Measurements from ENCODE around the gene GNB1.
A peak's percentile ranks its signal among the peaks of the same experiment; 100 is the strongest.

The GNB1 gene

DNA sequence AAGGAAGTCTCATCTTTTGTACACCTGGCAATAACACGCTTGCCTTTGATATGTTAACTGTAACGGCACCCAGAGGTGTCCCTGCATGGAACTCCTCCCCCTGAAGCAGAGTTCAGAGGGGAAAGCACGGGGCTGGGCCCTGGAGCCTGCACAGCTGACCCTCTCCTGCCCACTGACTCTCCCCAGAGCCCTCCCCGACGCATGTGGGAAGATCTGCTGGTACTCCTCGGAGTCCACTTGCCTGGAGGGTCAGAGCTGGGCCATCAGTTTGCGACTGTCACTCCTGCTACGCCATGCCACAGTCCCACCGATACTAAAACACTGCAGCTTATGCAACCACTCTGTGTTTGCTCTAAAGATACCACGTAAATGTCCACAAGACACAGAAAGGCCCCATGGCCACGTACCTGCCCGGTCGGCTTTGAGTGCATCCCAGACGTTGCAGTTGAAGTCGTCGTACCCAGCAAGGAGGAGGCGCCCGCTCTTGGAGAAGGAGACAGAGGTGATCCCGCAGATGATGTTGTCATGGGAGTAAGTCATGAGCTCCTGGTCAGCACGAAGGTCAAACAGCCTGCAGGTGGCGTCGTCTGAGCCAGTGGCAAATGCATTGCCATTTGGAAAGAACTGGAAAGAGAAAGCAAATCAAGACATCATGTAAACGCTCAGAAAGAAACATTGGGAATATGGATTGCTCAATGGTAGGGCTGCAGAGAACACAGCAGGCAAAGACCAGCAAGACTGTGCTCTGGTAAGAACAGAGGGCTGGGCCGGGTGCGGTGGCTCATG, 102.0 kb downstream of the GNB1 start:
- Histone ChIP-seq H2BK15ac (replicated peaks; ENCODE audit: low read depth) (no peak overlapping the region), H3K79me1 (ENCODE audit: low read length) (peaks cover 8% of the 10 kb centered on the region), H3K27ac (ENCODE audit: low read depth, low read length) (no peak overlapping the region), H3K4ac (ENCODE audit: low read depth, low read length) (no peak overlapping the region), H2BK5ac (ENCODE audit: low read length) (no peak overlapping the region), H3K4me1 (ENCODE audit: control insufficient read depth, low read depth, low read length) (no peaks in the 10 kb centered on the region), H3K4me2 (ENCODE audit: low read length) (no peak overlapping the region), H3K23ac (ENCODE audit: low read length) (no peak overlapping the region), H3K27me3 (ENCODE audit: insufficient read depth, low read length, poor library complexity) (no peaks in the 10 kb centered on the region), H3K79me2 (ENCODE audit: control insufficient read depth, insufficient read depth, low read length) (no peaks in the 10 kb centered on the region), H3K18ac (ENCODE audit: low read length) (no peak overlapping the region), H2AK5ac (ENCODE audit: low read length) (no peak overlapping the region), H3K4me3 (ENCODE audit: low read length) (no peak overlapping the region), H3K36me3 (ENCODE audit: control insufficient read depth, insufficient read depth, low read length) (peaks cover 30% of the 10 kb centered on the region), H2BK120ac (ENCODE audit: low read depth, low read length) (no peak overlapping the region), H4K5ac (ENCODE audit: low read length) (no peak overlapping the region), H3K56ac (ENCODE audit: low read length) (no peak overlapping the region), H3K9ac (ENCODE audit: low read length) (no peak overlapping the region), H4K8ac (ENCODE audit: low read depth, low read length) (no peak overlapping the region)
- no CpG with 5 or more reads among the region's 25 CpGs for WGBS (ENCODE audit: extremely low coverage, insufficient coverage, low lambda C conversion rate)
- DNase-seq = peak; percentile 64

DNA sequence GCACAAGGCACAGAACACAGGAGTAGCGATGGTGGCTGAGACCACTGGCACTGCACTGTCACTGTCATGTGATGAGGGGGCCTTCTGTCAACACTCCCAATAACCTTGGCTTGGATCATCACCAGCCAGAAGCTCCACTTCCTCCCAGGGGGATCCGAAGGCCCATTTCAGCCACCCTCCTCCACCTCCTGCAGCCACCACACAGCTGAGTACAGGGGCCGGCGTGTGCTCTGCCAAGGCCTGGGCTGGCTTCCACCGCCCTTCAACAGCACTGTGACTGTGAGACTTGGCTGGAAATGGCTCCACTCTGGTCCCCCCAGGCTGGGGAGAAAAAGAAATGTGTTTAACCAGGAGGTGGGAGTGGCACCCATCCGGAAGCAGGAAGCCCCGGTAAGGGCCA, 102.8 kb downstream of the GNB1 start:
- Histone ChIP-seq H3K27ac (ENCODE audit: low read depth, low read length) (no peak overlapping the region), H3K18ac (ENCODE audit: low read length) (no peak overlapping the region), H3K27me3 (ENCODE audit: insufficient read depth, low read length, poor library complexity) (no peaks in the 10 kb centered on the region), H4K5ac (ENCODE audit: low read length) (no peak overlapping the region), H3K4ac (ENCODE audit: low read depth, low read length) (no peak overlapping the region), H3K23ac (ENCODE audit: low read length) (no peak overlapping the region), H2BK5ac (ENCODE audit: low read length) (no peak overlapping the region), H3K79me1 (ENCODE audit: low read length) (peaks cover 2% of the 10 kb centered on the region), H2BK15ac (replicated peaks; ENCODE audit: low read depth) (no peak overlapping the region), H4K8ac (ENCODE audit: low read depth, low read length) (no peak overlapping the region), H3K56ac (ENCODE audit: low read length) (no peak overlapping the region), H2BK120ac (ENCODE audit: low read depth, low read length) (no peak overlapping the region), H3K9ac (ENCODE audit: low read length) (no peak overlapping the region), H2AK5ac (ENCODE audit: low read length) (no peak overlapping the region), H3K4me1 (ENCODE audit: control insufficient read depth, low read depth, low read length) (no peaks in the 10 kb centered on the region), H3K4me3 (ENCODE audit: low read length) (no peak overlapping the region), H3K4me2 (ENCODE audit: low read length) (no peak overlapping the region), H3K36me3 (ENCODE audit: control insufficient read depth, insufficient read depth, low read length) (peaks cover 24% of the 10 kb centered on the region), H3K79me2 (ENCODE audit: control insufficient read depth, insufficient read depth, low read length) (no peaks in the 10 kb centered on the region)
- no CpG with 5 or more reads among the region's 7 CpGs for WGBS (ENCODE audit: extremely low coverage, insufficient coverage, low lambda C conversion rate)
- no peak for DNase-seq

DNA sequence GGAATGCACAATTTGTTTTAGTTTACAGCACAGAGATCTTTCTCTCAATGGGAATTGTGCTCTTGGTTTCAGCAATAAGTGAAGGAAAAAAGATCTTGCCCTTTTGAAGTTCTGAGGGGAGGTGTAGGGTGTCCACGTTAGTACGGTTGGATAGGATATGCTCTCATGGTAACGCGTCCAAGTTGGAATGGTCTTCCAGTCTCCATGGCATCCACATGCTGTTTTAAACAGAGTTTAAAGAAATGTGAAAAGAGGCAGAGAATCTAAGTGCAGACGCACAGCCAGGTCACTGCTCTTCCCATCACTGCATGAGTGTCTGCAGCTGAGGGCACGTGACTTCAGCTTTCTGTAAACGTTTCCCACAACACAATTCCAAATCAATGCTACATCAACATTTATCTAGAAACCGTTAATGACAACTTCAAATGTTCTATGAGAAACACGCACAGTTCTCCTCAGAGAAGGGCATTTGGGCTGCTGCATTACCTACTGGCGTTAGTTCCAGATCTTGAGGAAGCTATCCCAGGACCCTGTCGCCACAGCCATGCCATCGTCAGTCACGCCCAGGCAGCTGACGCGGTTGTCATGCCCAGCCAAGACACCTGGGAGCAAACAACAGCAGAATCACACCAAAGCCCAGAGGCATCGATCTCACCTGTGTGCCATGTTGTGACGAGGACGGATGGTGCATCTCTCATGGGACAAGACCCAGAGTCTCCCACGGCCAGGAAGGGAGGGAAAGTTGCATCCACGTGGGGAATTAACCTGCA, 103.9 kb downstream of the GNB1 start:
- Histone ChIP-seq H2BK120ac (ENCODE audit: low read depth, low read length) (no peak overlapping the region), H3K23ac (ENCODE audit: low read length) (no peak overlapping the region), H2AK5ac (ENCODE audit: low read length) (no peak overlapping the region), H3K56ac (ENCODE audit: low read length) (no peak overlapping the region), H3K79me2 (ENCODE audit: control insufficient read depth, insufficient read depth, low read length) (no peaks in the 10 kb centered on the region), H3K9ac (ENCODE audit: low read length) (no peak overlapping the region), H3K27ac (ENCODE audit: low read depth, low read length) (no peak overlapping the region), H3K27me3 (ENCODE audit: insufficient read depth, low read length, poor library complexity) (no peaks in the 10 kb centered on the region), H3K18ac (ENCODE audit: low read length) (no peak overlapping the region), H3K4me2 (ENCODE audit: low read length) (no peak overlapping the region), H3K4ac (ENCODE audit: low read depth, low read length) (no peak overlapping the region), H2BK15ac (replicated peaks; ENCODE audit: low read depth) (no peak overlapping the region), H4K5ac (ENCODE audit: low read length) (no peak overlapping the region), H3K4me1 (ENCODE audit: control insufficient read depth, low read depth, low read length) (peaks cover 2% of the 10 kb centered on the region), H3K4me3 (ENCODE audit: low read length) (no peak overlapping the region), H3K36me3 (ENCODE audit: control insufficient read depth, insufficient read depth, low read length) (peaks cover 23% of the 10 kb centered on the region), H3K79me1 (ENCODE audit: low read length) (peaks cover 2% of the 10 kb centered on the region), H2BK5ac (ENCODE audit: low read length) (no peak overlapping the region), H4K8ac (ENCODE audit: low read depth, low read length) (no peak overlapping the region)
- no peak for DNase-seq
- WGBS (ENCODE audit: extremely low coverage, insufficient coverage, low lambda C conversion rate) = 100% methylated on average over 1 of the region's 20 CpGs

DNA sequence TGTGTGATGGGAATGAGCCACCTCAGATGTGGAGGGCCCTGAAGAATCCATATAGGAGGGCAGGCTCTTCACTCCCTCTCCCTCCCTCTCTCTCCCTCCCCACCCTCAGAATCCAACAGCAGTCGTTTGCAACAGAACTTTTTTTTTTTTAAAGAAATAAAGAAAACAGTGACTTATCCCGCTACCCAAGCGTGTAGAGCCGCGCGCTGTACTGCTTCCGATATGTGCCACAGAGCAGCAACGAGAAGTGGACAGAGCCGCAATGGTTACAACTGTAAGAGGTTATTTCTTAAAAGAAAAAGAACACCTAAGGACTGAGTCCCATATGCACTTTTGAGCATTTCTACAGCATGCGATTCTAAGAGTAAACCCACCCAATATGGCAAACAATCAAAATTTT, 105.2 kb downstream of the GNB1 start:
- H3K4me3 ChIP-seq (ENCODE audit: low read length) = no peak overlapping the region
- H3K36me3 ChIP-seq (ENCODE audit: control insufficient read depth, insufficient read depth, low read length) = peaks cover 23% of the 10 kb centered on the region

DNA sequence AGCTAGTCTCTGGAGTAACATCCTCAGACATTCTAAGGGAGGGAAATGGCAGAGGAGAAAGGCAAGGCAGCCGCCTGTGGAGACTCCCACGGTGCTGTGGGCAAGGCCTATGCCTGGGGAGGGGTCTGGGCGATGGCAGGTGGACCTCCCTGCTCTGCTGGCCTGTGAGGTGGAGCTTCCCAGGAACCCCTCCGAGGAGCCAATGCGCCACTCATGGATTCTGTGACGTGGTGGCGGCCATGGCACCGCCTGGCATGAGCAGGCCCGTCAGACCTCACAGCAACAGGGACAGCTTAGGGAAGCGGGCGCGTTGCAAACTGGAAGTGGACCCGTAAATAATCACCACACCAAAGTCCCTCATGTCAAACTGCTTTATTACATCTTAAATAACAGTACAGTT, 106.0 kb downstream of the GNB1 start:
- Histone ChIP-seq H2AK5ac (ENCODE audit: low read length) (no peak overlapping the region), H3K36me3 (ENCODE audit: control insufficient read depth, insufficient read depth, low read length) (peaks cover 20% of the 10 kb centered on the region)

More for the DNA sequence above, 105.2 kb downstream of the GNB1 start:
- peaks cover 2% of the 10 kb centered on the region for H3K79me1 ChIP-seq (ENCODE audit: low read length)
- H3K4me2 ChIP-seq (ENCODE audit: low read length) = no peak overlapping the region
- no peak overlapping the region for H2AK5ac ChIP-seq (ENCODE audit: low read length)
- H2BK5ac ChIP-seq (ENCODE audit: low read length) = no peak overlapping the region
- no peak overlapping the region for H3K9ac ChIP-seq (ENCODE audit: low read length)
- H3K27me3 ChIP-seq (ENCODE audit: insufficient read depth, low read length, poor library complexity) = no peaks in the 10 kb centered on the region
- no peak overlapping the region for H3K56ac ChIP-seq (ENCODE audit: low read length)
- DNase-seq = no peak
- peaks cover 2% of the 10 kb centered on the region for H3K4me1 ChIP-seq (ENCODE audit: control insufficient read depth, low read depth, low read length)
- H3K27ac ChIP-seq (ENCODE audit: low read depth, low read length) = no peak overlapping the region
- no CpG with 5 or more reads among the region's 10 CpGs for WGBS (ENCODE audit: extremely low coverage, insufficient coverage, low lambda C conversion rate)
- no peak overlapping the region for H2BK15ac ChIP-seq (replicated peaks; ENCODE audit: low read depth)
- H4K5ac ChIP-seq (ENCODE audit: low read length) = no peak overlapping the region
- no peak overlapping the region for H3K4ac ChIP-seq (ENCODE audit: low read depth, low read length)
- H3K18ac ChIP-seq (ENCODE audit: low read length) = no peak overlapping the region
- H2BK120ac ChIP-seq (ENCODE audit: low read depth, low read length) = no peak overlapping the region
- no peaks in the 10 kb centered on the region for H3K79me2 ChIP-seq (ENCODE audit: control insufficient read depth, insufficient read depth, low read length)
- no peak overlapping the region for H4K8ac ChIP-seq (ENCODE audit: low read depth, low read length)
- no peak overlapping the region for H3K23ac ChIP-seq (ENCODE audit: low read length)

More for the DNA sequence above, 106.0 kb downstream of the GNB1 start:
- Histone ChIP-seq H3K4me1 (ENCODE audit: control insufficient read depth, low read depth, low read length) (peaks cover 2% of the 10 kb centered on the region), H3K56ac (ENCODE audit: low read length) (no peak overlapping the region), H3K4me2 (ENCODE audit: low read length) (no peak overlapping the region), H3K27me3 (ENCODE audit: insufficient read depth, low read length, poor library complexity) (no peaks in the 10 kb centered on the region), H3K79me2 (ENCODE audit: control insufficient read depth, insufficient read depth, low read length) (no peaks in the 10 kb centered on the region), H4K8ac (ENCODE audit: low read depth, low read length) (no peak overlapping the region), H2BK15ac (replicated peaks; ENCODE audit: low read depth) (no peak overlapping the region), H2BK120ac (ENCODE audit: low read depth, low read length) (no peak overlapping the region), H3K4me3 (ENCODE audit: low read length) (no peak overlapping the region), H3K18ac (ENCODE audit: low read length) (no peak overlapping the region), H3K23ac (ENCODE audit: low read length) (no peak overlapping the region), H3K9ac (ENCODE audit: low read length) (no peak overlapping the region), H2BK5ac (ENCODE audit: low read length) (no peak overlapping the region), H3K4ac (ENCODE audit: low read depth, low read length) (no peak overlapping the region), H3K27ac (ENCODE audit: low read depth, low read length) (no peak overlapping the region), H4K5ac (ENCODE audit: low read length) (no peak overlapping the region), H3K79me1 (ENCODE audit: low read length) (peaks cover 2% of the 10 kb centered on the region)
- no peak for DNase-seq
- WGBS (ENCODE audit: extremely low coverage, insufficient coverage, low lambda C conversion rate) = no CpG with 5 or more reads among the region's 13 CpGs
